Activated CD4-positive, alpha-beta T cell treated with anti-CD3 and anti-CD28 coated beads for 36 hours (primary cell): ENCODE measurements around the gene AMFR. TPM values are rescaled to one million over a fixed set of nuclear protein-coding genes. Genes with fewer than 3 reads are reported as not detected.
A peak's percentile ranks its signal among the peaks of the same experiment; 100 is the strongest.

Source experiments
- ATAC-seq: fragments of 200-7000 bp; cut with Tn5 transposase; one replicate; pipeline ENCODE4 v1.10.0; 2021; ENCODE audit warnings: mild to moderate bottlenecking, moderate library complexity
- CTCF ChIA-PET: fragments of 350-600 bp; sonication (Branson Sonifier 250); formaldehyde crosslinking; loops from one replicate; lab custom pipeline; 2021; ENCODE audit warnings: antibody characterized with exemption; lab: Charles Lee
- POLR2A ChIA-PET: fragments of 350-600 bp; sonication (Branson Sonifier 250); formaldehyde crosslinking; loops from one replicate; lab custom pipeline; 2021; ENCODE audit warnings: antibody characterized with exemption, inconsistent platforms; lab: Charles Lee
- DNase-seq: peaks from one replicate; pipeline ENCODE4 v3.0.0-alpha.2; 2020
- H3K27ac Mint-ChIP-seq: one replicate; pipeline ENCODE4 v1.8.0; 2021; ENCODE audit warnings: mixed read lengths
- H3K27me3 Mint-ChIP-seq: one replicate; pipeline ENCODE4 v1.8.0; 2021; ENCODE audit warnings: mixed read lengths
- H3K36me3 Mint-ChIP-seq: one replicate; pipeline ENCODE4 v1.8.0; 2021; ENCODE audit warnings: low read depth, mixed read lengths
- H3K4me1 Mint-ChIP-seq: one replicate; pipeline ENCODE4 v1.8.0; 2021; ENCODE audit warnings: mixed read lengths
- H3K4me3 Mint-ChIP-seq: one replicate; pipeline ENCODE4 v1.8.0; 2021; ENCODE audit warnings: mild to moderate bottlenecking, moderate library complexity, mixed read lengths
- H3K9me3 Mint-ChIP-seq: one replicate; pipeline ENCODE4 v1.8.0; 2021; ENCODE audit warnings: low read depth, mixed read lengths
- intact Hi-C, 2 experiments: fragments of 100-400 bp; cut with DNase I in 1 of 2; cut with micrococcal nuclease in 1 of 2; formaldehyde crosslinking; loops; one replicate each; pipeline versions ENCODE4 v1.14.2 to v1.15.1; 2022 to 2024; cut with DNase I, micrococcal nuclease
- total RNA-seq, 2 experiments: library from RNA; stranded (reverse); gene quantifications; one replicate each; pipeline ENCODE4 v1.2.3, GENCODE V29; 2021

AMFR gene
- total RNA-seq, 2 experiments from 2014 or later, result 34.0 to 48.0 TPM

DNA sequence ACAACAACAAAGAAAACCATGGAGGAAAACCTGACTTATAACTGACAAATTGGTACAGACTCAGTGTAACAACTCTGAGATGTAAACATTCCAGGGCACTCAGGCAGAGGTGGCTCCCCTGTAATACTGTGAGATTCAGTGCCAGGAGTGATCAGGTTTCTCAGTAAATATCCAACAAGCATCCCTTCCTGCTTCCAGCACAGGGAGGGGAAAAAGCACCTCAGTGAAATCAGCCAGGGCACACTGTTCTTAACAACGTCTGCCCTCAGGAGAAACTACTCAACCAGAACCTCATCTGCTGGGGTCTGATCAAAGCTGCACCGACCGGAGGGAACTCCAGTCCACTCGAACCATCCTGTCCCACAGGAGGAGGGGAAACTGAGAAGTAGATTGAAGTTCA is 52.3 kb downstream of the AMFR start:
- ATAC-seq (no peak), DNase-seq (no peak)
- H3K4me3 Mint-ChIP-seq, result no peak overlapping the region
- intact Hi-C loops, result no loop called here
- ChIA-PET CTCF (interaction anchor here (0.7 kb wide), 1 partner anchor 31 kb away, joined by 3 read pairs; no protein-coding TSS in a partner anchor), POLR2A (no interaction called here)
- H3K9me3 Mint-ChIP-seq, result no peaks in the 10 kb centered on the region
- peaks cover 24% of the 10 kb centered on the region for H3K4me1 Mint-ChIP-seq
- no peak overlapping the region for H3K27ac Mint-ChIP-seq
- H3K27me3 Mint-ChIP-seq, result no peaks in the 10 kb centered on the region
- peaks cover 19% of the 10 kb centered on the region for H3K36me3 Mint-ChIP-seq

DNA sequence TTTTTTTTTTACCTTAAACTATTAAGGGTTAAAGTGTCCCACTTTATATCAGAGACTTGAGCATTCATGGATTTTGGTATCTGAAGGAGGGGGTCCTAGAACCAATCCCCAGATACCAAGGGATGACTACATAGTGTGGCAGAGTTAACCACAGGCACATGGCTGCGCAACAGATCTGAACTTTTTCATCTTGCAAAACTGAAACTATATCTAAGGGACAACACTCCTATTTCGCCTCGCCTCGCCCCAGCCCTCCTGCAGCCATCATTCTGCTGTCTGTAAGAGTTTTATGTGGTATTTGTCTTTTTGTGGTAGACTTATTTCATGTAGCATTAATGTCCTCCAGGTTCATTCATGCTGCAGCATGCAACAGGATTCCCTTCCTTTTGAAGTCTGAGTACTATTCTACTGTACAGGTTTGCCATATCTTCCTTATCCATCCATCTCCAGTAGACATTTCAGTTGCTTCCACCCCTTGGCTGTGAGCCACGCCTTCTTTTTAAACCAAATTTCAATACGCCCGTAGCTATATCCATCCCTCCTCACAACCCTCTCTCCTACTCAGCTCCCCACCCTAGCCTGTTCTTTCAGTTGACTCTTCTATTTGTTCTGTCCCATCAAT is 53.2 kb downstream of the AMFR start:
- peak; percentile 64 for ATAC-seq
- no peaks in the 10 kb centered on the region for H3K27me3 Mint-ChIP-seq
- ChIA-PET CTCF (no interaction called here), POLR2A (no interaction called here)
- H3K9me3 Mint-ChIP-seq, result no peaks in the 10 kb centered on the region
- peaks cover 24% of the 10 kb centered on the region for H3K4me1 Mint-ChIP-seq
- H3K36me3 Mint-ChIP-seq, result peaks cover 23% of the 10 kb centered on the region
- H3K4me3 Mint-ChIP-seq, result no peak overlapping the region
- intact Hi-C loops, result no loop called here
- peak overlapping the region; percentile 3 for H3K27ac Mint-ChIP-seq
- DNase-seq, result peak; percentile 30

DNA sequence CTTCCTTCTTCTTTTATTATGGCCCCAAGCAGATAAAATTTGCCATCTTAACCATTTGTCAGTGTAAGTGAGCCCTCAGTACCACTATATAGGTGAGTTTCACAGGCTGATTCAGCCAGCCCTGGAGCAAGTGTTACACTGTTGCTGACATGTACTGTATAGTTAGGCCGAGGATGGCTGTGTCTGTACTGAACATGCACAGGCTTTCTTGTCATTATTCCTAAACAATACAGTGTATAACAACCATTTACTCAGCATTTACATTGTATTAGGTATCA is 53.7 kb downstream of the AMFR start:
- no peak for DNase-seq
- ChIA-PET POLR2A (no interaction called here), CTCF (no interaction called here)
- intact Hi-C loops, result no loop called here
- Mint-ChIP-seq H3K4me1 (peaks cover 24% of the 10 kb centered on the region), H3K27me3 (no peaks in the 10 kb centered on the region), H3K4me3 (no peak overlapping the region), H3K36me3 (peaks cover 25% of the 10 kb centered on the region), H3K27ac (no peak overlapping the region), H3K9me3 (no peaks in the 10 kb centered on the region)
- no peak for ATAC-seq

- H3K27me3 Mint-ChIP-seq, result no peaks in the 10 kb centered on the region
- H3K9me3 Mint-ChIP-seq, result no peaks in the 10 kb centered on the region
- peaks cover 25% of the 10 kb centered on the region for H3K36me3 Mint-ChIP-seq
- H3K4me1 Mint-ChIP-seq, result peaks cover 22% of the 10 kb centered on the region
- DNase-seq, result no peak
- intact Hi-C loops, result no loop called here
- no peak overlapping the region for H3K27ac Mint-ChIP-seq
- CTCF ChIA-PET, result no interaction called here
- POLR2A ChIA-PET, result no interaction called here
- ATAC-seq, result no peak
- no peak overlapping the region for H3K4me3 Mint-ChIP-seq
Observed at GRCh38 chr16:56370875-56371659, 54.3 kb downstream of the AMFR start.

DNA sequence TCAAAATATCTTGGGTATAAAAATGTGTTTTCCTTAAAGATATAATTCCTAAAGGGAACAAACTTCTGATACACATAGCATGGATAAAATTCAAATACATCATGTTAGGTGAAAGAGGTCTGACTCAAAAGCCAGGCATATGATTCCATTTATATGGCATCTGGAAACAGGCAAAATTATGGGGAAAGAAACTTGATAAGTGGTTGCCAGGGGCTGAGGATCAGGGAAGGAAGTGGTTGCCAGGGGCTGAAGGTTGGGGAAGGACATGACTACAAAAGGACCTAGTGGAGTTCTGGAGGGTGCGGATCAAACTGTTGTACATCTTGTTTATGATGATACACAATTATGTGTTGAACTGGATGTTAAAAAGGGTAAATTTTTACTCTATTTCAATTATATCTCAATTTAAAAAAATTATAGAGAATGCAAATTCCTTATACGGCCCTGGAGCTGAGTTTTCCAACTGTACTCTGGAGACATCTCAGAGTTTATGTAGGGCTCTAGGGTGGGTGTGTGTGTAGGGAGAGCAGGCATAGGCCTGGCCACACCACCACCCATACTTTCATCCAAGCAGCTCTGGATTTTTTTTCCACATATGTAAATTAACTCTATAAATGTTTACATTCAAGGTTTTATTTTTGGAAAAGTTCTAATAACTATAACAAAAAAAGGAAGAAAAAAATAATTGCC is 55.0 kb downstream of the AMFR start:
- no peaks in the 10 kb centered on the region for H3K9me3 Mint-ChIP-seq
- H3K36me3 Mint-ChIP-seq, result peaks cover 26% of the 10 kb centered on the region
- no peak overlapping the region for H3K4me3 Mint-ChIP-seq
- ATAC-seq (no peak), DNase-seq (no peak)
- intact Hi-C loops, result no loop called here
- ChIA-PET POLR2A (no interaction called here), CTCF (interaction anchor here (1.2 kb wide), 1 partner anchor 14 kb away, joined by 3 read pairs; no protein-coding TSS in a partner anchor)
- no peaks in the 10 kb centered on the region for H3K27me3 Mint-ChIP-seq
- H3K4me1 Mint-ChIP-seq, result peaks cover 22% of the 10 kb centered on the region
- H3K27ac Mint-ChIP-seq, result no peak overlapping the region

DNA sequence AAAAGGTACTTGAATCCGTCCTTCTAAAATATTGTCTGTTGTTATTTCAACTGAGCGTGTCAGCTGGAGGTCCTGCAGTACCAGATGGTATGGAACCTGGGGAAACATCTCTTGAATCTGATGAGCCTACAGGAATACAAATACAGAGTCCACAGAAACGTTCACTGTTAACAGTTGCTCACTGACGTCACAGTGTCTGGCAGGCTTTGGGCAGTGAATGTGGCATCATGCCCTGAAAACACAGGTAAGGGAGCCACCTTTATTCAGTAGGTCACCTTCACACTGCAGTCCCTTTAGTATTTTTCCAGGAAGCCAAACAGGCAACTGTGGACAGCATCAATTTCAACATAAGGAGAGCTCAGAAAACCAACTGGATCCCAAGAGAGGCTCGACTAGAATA is 56.1 kb downstream of the AMFR start:
- no peak for DNase-seq
- peaks cover 22% of the 10 kb centered on the region for H3K4me1 Mint-ChIP-seq
- ChIA-PET CTCF (interaction anchor here (1.2 to 1.3 kb wide), 2 partner anchors 10 to 13 kb away, joined by 3 to 4 read pairs; no protein-coding TSS in a partner anchor), POLR2A (no interaction called here)
- H3K27ac Mint-ChIP-seq, result no peak overlapping the region
- peaks cover 24% of the 10 kb centered on the region for H3K36me3 Mint-ChIP-seq
- intact Hi-C loops, result no loop called here
- ATAC-seq, result no peak
- H3K4me3 Mint-ChIP-seq, result no peak overlapping the region
- H3K27me3 Mint-ChIP-seq, result no peaks in the 10 kb centered on the region
- H3K9me3 Mint-ChIP-seq, result no peaks in the 10 kb centered on the region

DNA sequence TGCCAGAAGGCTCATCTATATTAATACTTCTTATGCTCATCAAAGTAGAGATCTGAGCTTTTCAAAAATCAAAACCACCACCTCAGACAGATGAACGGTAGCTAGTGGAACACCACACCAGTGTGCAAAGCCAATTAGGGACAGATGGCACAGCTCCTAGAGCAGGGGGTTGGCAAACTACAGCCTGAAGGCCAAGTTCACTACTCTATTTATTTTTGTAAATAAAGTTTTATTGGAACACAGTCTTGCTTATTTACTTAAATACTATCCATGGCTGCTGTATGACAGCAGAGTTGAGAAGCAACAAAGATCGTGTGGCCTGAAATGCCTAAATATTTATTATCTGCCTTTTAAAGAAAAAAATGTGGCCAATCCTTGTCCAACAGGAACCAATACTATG is 56.8 kb downstream of the AMFR start:
- no peak for DNase-seq
- ATAC-seq, result no peak
- Mint-ChIP-seq H3K27ac (no peak overlapping the region), H3K36me3 (peaks cover 21% of the 10 kb centered on the region), H3K4me3 (no peak overlapping the region), H3K9me3 (no peaks in the 10 kb centered on the region), H3K4me1 (peaks cover 21% of the 10 kb centered on the region), H3K27me3 (no peaks in the 10 kb centered on the region)
- intact Hi-C loops, result no loop called here
- ChIA-PET POLR2A (no interaction called here), CTCF (interaction anchor here (1.1 to 1.3 kb wide), 2 partner anchors 9 to 10 kb away, joined by 3 to 4 read pairs; no protein-coding TSS in a partner anchor)

DNA sequence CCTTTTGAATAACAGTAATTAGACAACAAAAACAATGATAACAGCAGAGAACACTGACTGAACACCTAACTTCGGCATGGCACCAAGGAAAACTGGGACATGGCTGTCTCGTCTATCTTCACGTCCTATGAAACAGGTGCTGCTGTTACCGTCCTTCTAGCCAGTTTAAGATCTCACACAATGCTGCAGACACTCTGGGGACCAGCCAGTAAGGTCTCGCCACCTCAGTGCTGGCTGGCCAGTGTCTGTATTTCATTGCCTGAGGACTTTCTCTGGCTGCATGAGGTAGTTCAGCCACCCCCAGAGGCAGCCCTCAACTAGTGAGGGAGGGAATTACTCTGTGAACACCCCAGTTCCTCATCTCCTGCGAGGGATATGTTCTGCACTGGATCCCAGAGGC is 57.6 kb downstream of the AMFR start:
- POLR2A ChIA-PET, result no interaction called here
- Mint-ChIP-seq H3K27ac (no peak overlapping the region), H3K36me3 (peaks cover 18% of the 10 kb centered on the region), H3K4me3 (no peak overlapping the region), H3K27me3 (no peaks in the 10 kb centered on the region), H3K4me1 (peaks cover 14% of the 10 kb centered on the region), H3K9me3 (no peaks in the 10 kb centered on the region)
- CTCF ChIA-PET, result interaction anchor here (1.1 kb wide), 1 partner anchor 11 kb away, joined by 3 read pairs; no protein-coding TSS in a partner anchor
- DNase-seq, result no peak
- intact Hi-C loops, result no loop called here
- no peak for ATAC-seq

DNA sequence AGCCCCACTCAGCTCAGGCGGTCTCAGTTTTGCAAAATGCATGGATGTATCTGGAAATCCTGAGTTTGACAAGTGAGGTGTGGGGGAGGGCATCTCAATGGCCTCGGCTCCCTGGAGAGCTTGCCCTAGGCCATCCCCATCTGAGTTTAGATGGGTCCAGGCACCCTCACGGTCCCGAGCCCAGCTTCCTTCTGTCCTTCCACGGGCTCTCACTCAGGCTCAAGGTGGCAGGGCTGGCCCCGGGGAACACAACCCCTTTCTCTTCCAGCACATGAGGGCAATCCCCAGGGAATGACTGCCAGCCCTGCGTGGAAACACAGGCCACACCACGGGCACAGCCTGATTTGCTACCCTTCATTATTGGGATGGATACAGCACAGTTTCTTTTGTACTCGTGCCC is 58.4 kb downstream of the AMFR start:
- intact Hi-C loops, result no loop called here
- Mint-ChIP-seq H3K36me3 (peaks cover 22% of the 10 kb centered on the region), H3K4me3 (no peak overlapping the region), H3K27me3 (no peaks in the 10 kb centered on the region), H3K4me1 (peaks cover 6% of the 10 kb centered on the region), H3K27ac (peak overlapping the region; percentile 10), H3K9me3 (no peaks in the 10 kb centered on the region)
- ATAC-seq (no peak), DNase-seq (no peak)
- CTCF ChIA-PET, result no interaction called here
- POLR2A ChIA-PET, result no interaction called here

DNA sequence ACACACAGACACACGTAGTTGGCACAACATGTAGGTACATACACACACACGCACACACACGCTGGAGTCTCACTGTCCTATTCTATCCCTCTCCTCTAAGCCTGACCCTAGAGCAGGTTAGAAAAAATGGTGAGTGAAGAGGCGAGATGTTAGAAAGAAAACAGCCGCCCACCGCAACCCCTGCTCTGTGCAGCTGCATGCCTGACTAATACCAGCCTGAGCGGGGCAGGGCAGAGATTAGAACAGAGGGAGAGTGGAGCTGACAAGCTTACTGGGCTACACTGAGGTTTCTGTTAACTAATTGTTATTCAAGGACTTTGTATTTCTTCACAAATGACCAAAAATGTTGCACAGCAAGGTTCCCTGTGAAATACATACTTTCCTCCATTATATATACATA is 59.8 kb downstream of the AMFR start:
- Mint-ChIP-seq H3K4me3 (no peak overlapping the region), H3K9me3 (no peaks in the 10 kb centered on the region), H3K4me1 (no peaks in the 10 kb centered on the region), H3K27me3 (no peaks in the 10 kb centered on the region), H3K27ac (no peak overlapping the region), H3K36me3 (peaks cover 22% of the 10 kb centered on the region)
- POLR2A ChIA-PET, result no interaction called here
- no peak for DNase-seq
- no peak for ATAC-seq
- intact Hi-C loops, result no loop called here
- CTCF ChIA-PET, result no interaction called here

- Mint-ChIP-seq H3K9me3 (no peaks in the 10 kb centered on the region), H3K27ac (no peak overlapping the region), H3K27me3 (no peaks in the 10 kb centered on the region), H3K36me3 (peaks cover 23% of the 10 kb centered on the region), H3K4me3 (no peak overlapping the region), H3K4me1 (peaks cover 2% of the 10 kb centered on the region)
- CTCF ChIA-PET, result interaction anchor here (0.6 kb wide), 1 partner anchor 16 kb away, joined by 3 read pairs; no protein-coding TSS in a partner anchor
- ATAC-seq (no peak), DNase-seq (no peak)
- intact Hi-C loops, result no loop called here
- POLR2A ChIA-PET, result no interaction called here
Observed at GRCh38 chr16:56364865-56365264, 60.5 kb downstream of the AMFR start.
